HepG2 (cell line): ENCODE measurements around the gene SMOC1. TPM values are rescaled to one million over a fixed set of nuclear protein-coding genes. Genes with fewer than 3 reads are reported as not detected.
A peak's percentile ranks its signal among the peaks of the same experiment; 100 is the strongest.

Experiments used
- ATAC-seq: fragments of 200-7000 bp; cut with Tn5 transposase; 3 replicates; pipeline ENCODE4 v1.9.1; 2020; ENCODE audit warnings: mild to moderate bottlenecking, moderate library complexity
- BruUV-seq: library from RNA; stranded (reverse); fragments of 400-500 nt; replicated peaks from 2 replicates; lab custom pipeline; 2021; lab: Mats Ljungman, UMichigan
- CTCF ChIA-PET: fragments of 300-600 bp; formaldehyde crosslinking; extraction: SDS; loops from one replicate; lab custom pipeline; 2021; ENCODE audit warnings: low total read pairs, inconsistent platforms, low intra/inter-chr PET ratio; lab: Yijun Ruan, JAX
- POLR2A ChIA-PET: fragments of 350-600 bp; sonication (Branson Sonifier 250); formaldehyde crosslinking; loops from one replicate; lab custom pipeline; 2020; ENCODE audit warnings: antibody characterized with exemption, inconsistent platforms; lab: Yijun Ruan, JAX
- DNase-seq: peaks from one replicate; pipeline ENCODE4 v3.0.0-alpha.2; 2015; ENCODE audit warnings: low spot score
- FAIRE-seq: peaks from 3 replicates; lab custom pipeline; 2011; peaks lifted over from hg19 to GRCh38; lab: Jason Lieb, UNC
- H2AFZ ChIP-seq: one replicate; pipeline ENCODE4 v1.6.1; 2011; ENCODE audit warnings: low read length, inconsistent platforms
- H3K27ac ChIP-seq: fragments of 300-600 bp; 3 replicates; pipeline ENCODE4 v1.8.0; 2011; ENCODE audit warnings: mixed run types, mild to moderate bottlenecking, mixed read lengths, low read length, inconsistent platforms; ENCODE audit not compliant: insufficient read depth; ENCODE audit errors: extremely low read length
- H3K27me3 ChIP-seq, 2 experiments: fragments of 200-600 bp in 1 of 2; 2 replicates in 1 of 2; 3 replicates in 1 of 2; pipeline versions ENCODE4 v1.6.0 to v1.8.0; 2011; ENCODE audit warnings: low read length in 2 of 2, mild to moderate bottlenecking in 2 of 2, moderate library complexity in 2 of 2, inconsistent platforms in 1 of 2; ENCODE audit not compliant: insufficient read depth in 2 of 2, control insufficient read depth in 1 of 2
- H3K36me3 ChIP-seq, 2 experiments: fragments of 200-600 bp in 1 of 2; replicated peaks in 1 of 2; 2 replicates in 1 of 2; 3 replicates in 1 of 2; pipeline versions ENCODE4 v1.5.1 to v1.8.0; 2011; ENCODE audit warnings: low read length in 2 of 2, inconsistent platforms in 1 of 2; ENCODE audit not compliant: insufficient read depth in 2 of 2, control insufficient read depth in 1 of 2
- H3K4me1 ChIP-seq: 2 replicates; pipeline ENCODE4 v1.5.1; 2012; ENCODE audit warnings: low read length, inconsistent platforms; ENCODE audit not compliant: insufficient read depth
- H3K4me2 ChIP-seq: 2 replicates; pipeline ENCODE4 v1.6.0; 2011; ENCODE audit warnings: low read depth, low read length, inconsistent platforms
- H3K4me3 ChIP-seq, 3 experiments: fragments of 200-600 bp in 1 of 3; sonication (generic), shearing (Covaris generic) in 1 of 3; replicated peaks in 1 of 3; 2 replicates each; pipeline ENCODE4 v1.5.1; 2011 to 2016; ENCODE audit warnings: low read length in 3 of 3, inconsistent platforms in 2 of 3, low read depth in 2 of 3, mild to moderate bottlenecking in 2 of 3, control low read depth in 1 of 3, mixed read lengths in 1 of 3; ENCODE audit not compliant: insufficient read depth in 1 of 3
- H3K79me2 ChIP-seq: one replicate; pipeline ENCODE4 v1.6.1; 2011; ENCODE audit warnings: low read length, inconsistent platforms; ENCODE audit not compliant: insufficient read depth
- H3K9ac ChIP-seq: 2 replicates; pipeline ENCODE4 v1.6.0; 2011; ENCODE audit warnings: mild to moderate bottlenecking, low read depth, low read length, inconsistent platforms; ENCODE audit not compliant: insufficient read depth
- H3K9me3 ChIP-seq: 2 replicates; pipeline ENCODE4 v1.5.1; 2012; ENCODE audit warnings: mild to moderate bottlenecking, low read length
- H4K20me1 ChIP-seq: 2 replicates; pipeline ENCODE4 v1.6.0; 2011; ENCODE audit warnings: inconsistent platforms, mild to moderate bottlenecking, low read length, moderate library complexity; ENCODE audit not compliant: insufficient read depth
- CEBPB ChIP-seq: IDR thresholded peaks from 2 replicates; pipeline ENCODE4 v1.6.1; 2011; ENCODE audit warnings: low read depth, low read length, improper control_type of control experiment, borderline replicate concordance
- CEBPG ChIP-seq: IDR thresholded peaks from 2 replicates; pipeline ENCODE4 v1.6.1; 2016
- PATZ1 ChIP-seq: sonication (generic); formaldehyde crosslinking; IDR thresholded peaks from 2 replicates; pipeline ENCODE4 v1.4.0; 2020; ENCODE audit warnings: missing genetic modification reagents
- SIX1 ChIP-seq: sonication (generic); formaldehyde crosslinking; IDR thresholded peaks from 2 replicates; pipeline ENCODE4 v1.4.0; 2020; ENCODE audit warnings: missing genetic modification reagents, borderline replicate concordance
- SOX13 ChIP-seq, 3 experiments: fragments of 450-650 bp in 1 of 3; sonication (generic) in 1 of 3; formaldehyde crosslinking in 1 of 3; IDR thresholded peaks in 2 of 3; conservative IDR thresholded peaks in 1 of 3; 2 replicates each; pipeline versions ENCODE4 v1.5.0 to v1.6.1; 2016 to 2020; ENCODE audit warnings: antibody characterized with exemption in 1 of 3, mild to moderate bottlenecking in 1 of 3, missing compliant biosample characterization in 1 of 3, missing genetic modification reagents in 1 of 3, moderate library complexity in 1 of 3
- TEF ChIP-seq: sonication (generic); formaldehyde crosslinking; IDR thresholded peaks from 2 replicates; pipeline ENCODE4 v1.5.0; 2020; ENCODE audit warnings: missing genetic modification reagents
- ZFP1 ChIP-seq: IDR thresholded peaks from 2 replicates; pipeline ENCODE4 v1.6.1; 2016
- ZNF138 ChIP-seq: sonication (generic); formaldehyde crosslinking; IDR thresholded peaks from 2 replicates; pipeline ENCODE4 v1.5.0; 2020; ENCODE audit warnings: mild to moderate bottlenecking, low read depth, missing genetic modification reagents
- WGBS: methylation state at CpG from one replicate; pipeline ENCODE4 v1.1.6; 2017; ENCODE audit warnings: low lambda C conversion rate; 5-methylcytosine and 5-hydroxymethylcytosine counted together
- in situ Hi-C: cut with HindIII; loops from 2 replicates; pipeline ENCODE4 v1.10.0; 2017; ENCODE audit warnings: low pct_unique_long_range_greater_than_20kb; ENCODE audit not compliant: extremely low pct_ligation_motif_present
- intact Hi-C: fragments of 100-400 bp; cut with micrococcal nuclease; formaldehyde crosslinking; loops from one replicate; pipeline ENCODE4 v1.10.0; 2022; ENCODE audit not compliant: unreplicated experiment
- polyA plus RNA-seq, 8 experiments: library from polyadenylated mRNA; depleted of rRNA in 3 of 8; stranded (reverse) in 7 of 8; unstranded in 1 of 8; fragments of >200 nt; fragmentation: Illumina TruSeq in 4 of 8; extraction: Trizol in 4 of 8; gene quantifications; 2 replicates each; pipeline versions ENCODE4 v1.2.1 to v1.2.3, GENCODE V29; 2011 to 2016; ENCODE audit warnings: low read depth in 4 of 8, missing spikeins in 1 of 8, mixed read lengths in 1 of 8; ENCODE audit not compliant: insufficient read depth in 1 of 8
- total RNA-seq, 5 experiments: library from RNA; depleted of rRNA; stranded (reverse); fragments of >200 nt; fragmentation: Illumina TruSeq; extraction: Trizol; gene quantifications; 2 replicates each; pipeline ENCODE4 v1.2.3, GENCODE V29; 2016; ENCODE audit warnings: low read depth in 1 of 5
- TF ChIP-seq, protein P1 (sequence below): sonication (generic); formaldehyde crosslinking; IDR thresholded peaks from 2 replicates; pipeline ENCODE4 v1.4.0; 2020; ENCODE audit warnings: low read depth, missing genetic modification reagents
- TF ChIP-seq, protein P2 (sequence below): sonication (generic); formaldehyde crosslinking; IDR thresholded peaks from 2 replicates; pipeline ENCODE4 v1.4.0; 2020; ENCODE audit warnings: missing genetic modification reagents

The SMOC1 gene
- total and polyA plus RNA-seq, 2 of the 13 experiments (the other 11 are each of a cell fraction or from before 2014, with no cell fraction given), result 17.8 to 35.6 TPM

GRCh38 chr14:69896972-69897371, 17.8 kb downstream of the SMOC1 start:
- DNase-seq (peak; percentile 31), ATAC-seq (no peak), FAIRE-seq (no peak)
- 89% methylated on average over 2 of the region's 2 CpGs for WGBS
- H3K9ac ChIP-seq, result no peak overlapping the region
- H3K36me3 ChIP-seq, result no peaks in the 10 kb centered on the region; a peak in 1 of 5 replicates
- H3K4me3 ChIP-seq, result no peak overlapping the region
- H3K4me2 ChIP-seq, result no peak overlapping the region
- no TSS peak for BruUV-seq
- no peaks in the 10 kb centered on the region for H3K9me3 ChIP-seq
- peaks cover 80% of the 10 kb centered on the region for H3K79me2 ChIP-seq
- no peak overlapping the region for H3K27ac ChIP-seq
- H3K27me3 ChIP-seq, result no peaks in the 10 kb centered on the region
- in situ Hi-C loops, result no loop called here
- H3K4me1 ChIP-seq, result peaks cover 19% of the 10 kb centered on the region
- CTCF ChIA-PET, result no interaction called here
- POLR2A ChIA-PET, result interaction anchor here (1.4 to 4.7 kb wide), 2 partner anchors 9 to 17 kb away, joined by 8 to 21 read pairs; partner anchors contain the start of gene SMOC1
- no peaks in the 10 kb centered on the region for H4K20me1 ChIP-seq
- TF ChIP-seq, protein P1, sequence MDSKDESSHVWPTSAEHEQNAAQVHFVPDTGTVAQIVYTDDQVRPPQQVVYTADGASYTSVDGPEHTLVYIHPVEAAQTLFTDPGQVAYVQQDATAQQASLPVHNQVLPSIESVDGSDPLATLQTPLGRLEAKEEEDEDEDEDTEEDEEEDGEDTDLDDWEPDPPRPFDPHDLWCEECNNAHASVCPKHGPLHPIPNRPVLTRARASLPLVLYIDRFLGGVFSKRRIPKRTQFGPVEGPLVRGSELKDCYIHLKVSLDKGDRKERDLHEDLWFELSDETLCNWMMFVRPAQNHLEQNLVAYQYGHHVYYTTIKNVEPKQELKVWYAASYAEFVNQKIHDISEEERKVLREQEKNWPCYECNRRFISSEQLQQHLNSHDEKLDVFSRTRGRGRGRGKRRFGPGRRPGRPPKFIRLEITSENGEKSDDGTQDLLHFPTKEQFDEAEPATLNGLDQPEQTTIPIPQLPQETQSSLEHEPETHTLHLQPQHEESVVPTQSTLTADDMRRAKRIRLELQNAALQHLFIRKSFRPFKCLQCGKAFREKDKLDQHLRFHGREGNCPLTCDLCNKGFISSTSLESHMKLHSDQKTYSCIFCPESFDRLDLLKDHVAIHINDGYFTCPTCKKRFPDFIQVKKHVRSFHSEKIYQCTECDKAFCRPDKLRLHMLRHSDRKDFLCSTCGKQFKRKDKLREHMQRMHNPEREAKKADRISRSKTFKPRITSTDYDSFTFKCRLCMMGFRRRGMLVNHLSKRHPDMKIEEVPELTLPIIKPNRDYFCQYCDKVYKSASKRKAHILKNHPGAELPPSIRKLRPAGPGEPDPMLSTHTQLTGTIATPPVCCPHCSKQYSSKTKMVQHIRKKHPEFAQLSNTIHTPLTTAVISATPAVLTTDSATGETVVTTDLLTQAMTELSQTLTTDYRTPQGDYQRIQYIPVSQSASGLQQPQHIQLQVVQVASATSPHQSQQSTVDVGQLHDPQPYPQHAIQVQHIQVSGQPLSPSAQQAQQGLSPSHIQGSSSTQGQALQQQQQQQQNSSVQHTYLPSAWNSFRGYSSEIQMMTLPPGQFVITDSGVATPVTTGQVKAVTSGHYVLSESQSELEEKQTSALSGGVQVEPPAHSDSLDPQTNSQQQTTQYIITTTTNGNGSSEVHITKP (CRISPR knock-in tag), result peak; percentile 65; the same call in 1 of the 2 replicates
- TF ChIP-seq SIX1 (CRISPR knock-in tag), result no peak
- 0 out of 2 replicates have a peak, but pooled peaks have one; percentile 17 for TF ChIP-seq CEBPG
- peak; percentile 76; the same call in 1 of the 2 replicates for TF ChIP-seq TEF
- TF ChIP-seq, protein P2, sequence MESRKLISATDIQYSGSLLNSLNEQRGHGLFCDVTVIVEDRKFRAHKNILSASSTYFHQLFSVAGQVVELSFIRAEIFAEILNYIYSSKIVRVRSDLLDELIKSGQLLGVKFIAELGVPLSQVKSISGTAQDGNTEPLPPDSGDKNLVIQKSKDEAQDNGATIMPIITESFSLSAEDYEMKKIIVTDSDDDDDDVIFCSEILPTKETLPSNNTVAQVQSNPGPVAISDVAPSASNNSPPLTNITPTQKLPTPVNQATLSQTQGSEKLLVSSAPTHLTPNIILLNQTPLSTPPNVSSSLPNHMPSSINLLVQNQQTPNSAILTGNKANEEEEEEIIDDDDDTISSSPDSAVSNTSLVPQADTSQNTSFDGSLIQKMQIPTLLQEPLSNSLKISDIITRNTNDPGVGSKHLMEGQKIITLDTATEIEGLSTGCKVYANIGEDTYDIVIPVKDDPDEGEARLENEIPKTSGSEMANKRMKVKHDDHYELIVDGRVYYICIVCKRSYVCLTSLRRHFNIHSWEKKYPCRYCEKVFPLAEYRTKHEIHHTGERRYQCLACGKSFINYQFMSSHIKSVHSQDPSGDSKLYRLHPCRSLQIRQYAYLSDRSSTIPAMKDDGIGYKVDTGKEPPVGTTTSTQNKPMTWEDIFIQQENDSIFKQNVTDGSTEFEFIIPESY (CRISPR knock-in tag), result peak; percentile 93
- TF ChIP-seq ZNF138 (CRISPR knock-in tag), result no peak
- peak; percentile 63 for TF ChIP-seq PATZ1
- peak; percentile 46; the same call in 1 of the 2 replicates for TF ChIP-seq CEBPB
- no peak for TF ChIP-seq SOX13 (IDR thresholded peaks at IDR 0.05)
- TF ChIP-seq SOX13 (CRISPR knock-in tag; conservative IDR thresholded peaks at IDR 0.05 in 1 of 2, IDR thresholded peaks at IDR 0.05 in 1 of 2), result peak in 1 of 2 experiments; percentile 40; a peak in 1 of 4 replicates
- TF ChIP-seq ZFP1 (CRISPR knock-in tag), result no peak
- TF ChIP-seq, all 625 proteins: peak for 7
- no peak overlapping the region for H2AFZ ChIP-seq
- intact Hi-C loops, result no loop called here
